ENCODE measurements around the gene TEX30. TPM values are rescaled to one million over a fixed set of nuclear protein-coding genes. Genes with fewer than 3 reads are reported as not detected.

Gene TEX30
- total RNA-seq, 2 experiments from 2014 or later: 21.5 to 25.8 TPM

- H3K4me3 Mint-ChIP-seq: peak overlapping the region; percentile 30
- H3K27me3 Mint-ChIP-seq: no peaks in the 10 kb centered on the region
- intact Hi-C loops (cut with DNase I, micrococcal nuclease): loop anchor here (1.0 to 10.0 kb wide), 2 partner anchors 19 to 385 kb away; partner anchors contain the start of gene POGLUT2 (in 1 of the 2)
- peaks cover 6% of the 10 kb centered on the region for H3K9me3 Mint-ChIP-seq (ENCODE audit: low read depth)
- ATAC-seq: peak; percentile 87
- ChIA-PET CTCF (interaction anchor here (1.0 kb wide), 1 partner anchor 20 kb away, joined by 3 read pairs; no protein-coding TSS in a partner anchor), POLR2A (no interaction called here)
- H3K36me3 Mint-ChIP-seq (ENCODE audit: low read depth): peaks cover 19% of the 10 kb centered on the region
- peak; percentile 40 for DNase-seq
- H3K4me1 Mint-ChIP-seq: peaks cover 30% of the 10 kb centered on the region
- peak overlapping the region; percentile 90 for H3K27ac Mint-ChIP-seq
Observed at GRCh38 chr13:102779436-102780159, 6.0 kb upstream of the TEX30 start.

DNA sequence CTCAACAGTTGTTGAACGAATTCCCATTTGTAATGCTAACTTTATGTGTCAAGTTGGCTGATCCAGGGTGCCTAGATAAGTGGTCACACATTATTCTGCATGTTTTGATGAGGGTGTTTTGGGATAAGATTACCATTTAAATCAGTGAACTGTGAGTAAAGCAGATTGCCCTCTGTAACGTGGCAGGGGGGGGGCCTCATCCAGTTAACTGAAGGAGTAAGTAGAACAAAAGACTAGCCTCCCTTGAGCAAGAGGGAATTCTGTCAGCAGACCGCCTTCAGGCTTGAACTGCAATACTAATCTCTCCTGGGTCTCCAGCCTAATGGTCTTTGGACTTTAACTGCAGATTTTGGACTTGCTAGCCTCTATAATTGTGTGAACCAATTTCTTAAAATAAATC is 4.2 kb upstream of the TEX30 start:
- H3K4me1 Mint-ChIP-seq: peaks cover 40% of the 10 kb centered on the region
- H3K4me3 Mint-ChIP-seq: no peak overlapping the region
- CTCF ChIA-PET: no interaction called here
- H3K9me3 Mint-ChIP-seq (ENCODE audit: low read depth): peaks cover 6% of the 10 kb centered on the region
- no peak for DNase-seq
- no peaks in the 10 kb centered on the region for H3K27me3 Mint-ChIP-seq
- no peak overlapping the region for H3K27ac Mint-ChIP-seq
- POLR2A ChIA-PET: no interaction called here
- peaks cover 19% of the 10 kb centered on the region for H3K36me3 Mint-ChIP-seq (ENCODE audit: low read depth)
- intact Hi-C loops (cut with DNase I, micrococcal nuclease): loop anchor here in 1 of 2 experiments (10.0 kb wide), 1 partner anchor 383 kb away; no protein-coding TSS in a partner anchor
- ATAC-seq: no peak

DNA sequence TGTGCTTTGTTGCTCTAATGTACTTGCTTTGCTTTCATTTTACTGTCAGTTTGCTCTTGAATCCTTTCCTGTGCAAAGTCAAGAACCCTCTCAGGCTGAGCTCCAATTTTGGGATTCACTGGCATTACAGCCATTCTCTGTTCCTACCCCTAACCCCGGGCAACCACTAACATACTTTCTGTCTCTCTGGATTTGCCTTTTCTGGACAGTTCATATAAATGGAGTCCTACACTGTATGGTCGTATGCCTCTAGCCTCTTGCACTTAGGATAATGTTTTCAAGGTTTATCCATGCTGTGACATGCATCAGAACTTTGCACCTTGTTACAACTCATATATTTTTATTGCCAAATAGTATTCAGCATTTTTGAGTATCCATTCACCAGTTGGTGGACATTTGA is 2.7 kb upstream of the TEX30 start:
- CTCF ChIA-PET: no interaction called here
- intact Hi-C loops (cut with DNase I, micrococcal nuclease): loop anchor here in 1 of 2 experiments (10.0 kb wide), 1 partner anchor 381 kb away; no protein-coding TSS in a partner anchor
- peaks cover 13% of the 10 kb centered on the region for H3K36me3 Mint-ChIP-seq (ENCODE audit: low read depth)
- peaks cover 6% of the 10 kb centered on the region for H3K9me3 Mint-ChIP-seq (ENCODE audit: low read depth)
- no peak overlapping the region for H3K4me3 Mint-ChIP-seq
- POLR2A ChIA-PET: no interaction called here
- H3K4me1 Mint-ChIP-seq: peaks cover 54% of the 10 kb centered on the region
- DNase-seq (no peak), ATAC-seq (no peak)
- H3K27ac Mint-ChIP-seq: no peak overlapping the region
- H3K27me3 Mint-ChIP-seq: no peaks in the 10 kb centered on the region

- intact Hi-C loops (cut with DNase I, micrococcal nuclease): loop anchor here in 1 of 2 experiments (5.0 to 10.0 kb wide), 2 partner anchors 93 to 380 kb away; no protein-coding TSS in a partner anchor
- H3K36me3 Mint-ChIP-seq (ENCODE audit: low read depth): peaks cover 7% of the 10 kb centered on the region
- H3K9me3 Mint-ChIP-seq (ENCODE audit: low read depth): no peaks in the 10 kb centered on the region
- H3K27ac Mint-ChIP-seq: peak overlapping the region; percentile 93
- ATAC-seq: no peak
- H3K27me3 Mint-ChIP-seq: no peaks in the 10 kb centered on the region
- POLR2A ChIA-PET: interaction anchor here (2.2 kb wide), 1 partner anchor 71 kb away, joined by 7 read pairs; the partner anchor contains the start of gene ERCC5
- CTCF ChIA-PET: interaction anchor here (0.6 to 1.4 kb wide), 6 partner anchors 10 to 1286 kb away, joined by 3 to 4 read pairs (median 3); no protein-coding TSS in a partner anchor
- H3K4me3 Mint-ChIP-seq: peak overlapping the region; percentile 73
- H3K4me1 Mint-ChIP-seq: peaks cover 56% of the 10 kb centered on the region
- no peak for DNase-seq
Observed at GRCh38 chr13:102774591-102775520, 1.3 kb upstream of the TEX30 start.

DNA sequence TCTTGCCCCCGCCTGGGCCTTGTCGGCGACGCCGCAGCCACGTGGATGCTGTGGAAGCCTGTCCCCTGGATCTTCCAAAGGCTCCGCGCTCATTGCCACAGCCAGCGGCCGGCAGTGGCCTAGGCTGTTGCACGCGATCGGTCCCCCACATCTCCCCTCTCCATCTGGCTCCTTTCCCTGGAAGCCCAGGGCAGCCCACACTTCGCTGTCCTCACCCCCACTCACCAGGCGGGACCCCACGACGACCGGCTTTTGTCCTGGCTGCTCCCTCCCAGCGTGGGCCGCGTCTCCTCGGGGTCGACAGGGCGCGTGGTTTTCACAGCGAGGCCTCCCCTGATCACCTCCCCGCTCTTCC is 605 bp upstream of the TEX30 start:
- intact Hi-C loops (cut with DNase I, micrococcal nuclease): loop anchor here in 1 of 2 experiments (5.0 to 10.0 kb wide), 2 partner anchors 92 to 379 kb away; no protein-coding TSS in a partner anchor
- ChIA-PET POLR2A (interaction anchor here (1.2 to 2.2 kb wide), 3 partner anchors 71 to 178 kb away, joined by 5 to 11 read pairs (median 7); partner anchors contain the start of genes ERCC5 and TPP2), CTCF (interaction anchor here (0.7 to 1.4 kb wide), 7 partner anchors 11 to 183 kb away, joined by 3 to 4 read pairs (median 3); no protein-coding TSS in a partner anchor)
- Mint-ChIP-seq H3K4me1 (peaks cover 51% of the 10 kb centered on the region), H3K27ac (peak overlapping the region; percentile 93), H3K9me3 (ENCODE audit: low read depth) (no peaks in the 10 kb centered on the region), H3K36me3 (ENCODE audit: low read depth) (peaks cover 7% of the 10 kb centered on the region), H3K27me3 (no peaks in the 10 kb centered on the region), H3K4me3 (peak overlapping the region; percentile 73)
- DNase-seq (no peak), ATAC-seq (peak; percentile 1)

DNA sequence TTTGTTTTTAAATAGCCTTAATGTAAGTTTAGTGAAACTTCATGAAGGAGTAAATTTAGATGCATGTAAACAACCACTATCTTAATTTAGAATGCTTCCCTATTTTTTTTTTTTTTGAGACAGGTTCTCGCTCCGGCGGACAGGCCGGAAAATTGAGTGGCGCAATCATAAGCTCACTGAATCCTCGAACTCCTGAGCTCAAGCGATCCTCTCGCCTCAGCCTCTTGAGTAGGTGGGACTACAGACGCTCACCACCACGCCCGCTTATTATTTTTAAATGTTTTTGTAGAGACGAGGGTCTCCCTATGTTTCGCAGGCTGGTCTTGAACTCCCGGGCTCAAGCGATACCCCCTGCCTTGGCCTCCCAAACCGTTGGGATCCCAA is 1.6 kb downstream of the TEX30 start:
- DNase-seq (no peak), ATAC-seq (no peak)
- H3K36me3 Mint-ChIP-seq (ENCODE audit: low read depth): peaks cover 8% of the 10 kb centered on the region
- no peaks in the 10 kb centered on the region for H3K27me3 Mint-ChIP-seq
- intact Hi-C loops (cut with DNase I, micrococcal nuclease): loop anchor here (2.0 to 10.0 kb wide), 3 partner anchors 90 to 377 kb away; no protein-coding TSS in a partner anchor
- POLR2A ChIA-PET: no interaction called here
- H3K4me1 Mint-ChIP-seq: peaks cover 48% of the 10 kb centered on the region
- no peak overlapping the region for H3K27ac Mint-ChIP-seq
- no peaks in the 10 kb centered on the region for H3K9me3 Mint-ChIP-seq (ENCODE audit: low read depth)
- peak overlapping the region; percentile 73 for H3K4me3 Mint-ChIP-seq
- CTCF ChIA-PET: interaction anchor here (0.6 to 1.3 kb wide), 3 partner anchors 29 to 76 kb away, joined by 3 to 4 read pairs (median 4); no protein-coding TSS in a partner anchor

- no peak for DNase-seq
- peaks cover 48% of the 10 kb centered on the region for H3K4me1 Mint-ChIP-seq
- CTCF ChIA-PET: interaction anchor here (0.6 to 1.3 kb wide), 3 partner anchors 29 to 76 kb away, joined by 3 to 4 read pairs (median 4); no protein-coding TSS in a partner anchor
- H3K36me3 Mint-ChIP-seq (ENCODE audit: low read depth): peaks cover 14% of the 10 kb centered on the region
- POLR2A ChIA-PET: no interaction called here
- peak overlapping the region; percentile 73 for H3K4me3 Mint-ChIP-seq
- ATAC-seq: no peak
- no peaks in the 10 kb centered on the region for H3K9me3 Mint-ChIP-seq (ENCODE audit: low read depth)
- H3K27ac Mint-ChIP-seq: no peak overlapping the region
- intact Hi-C loops (cut with DNase I, micrococcal nuclease): loop anchor here (2.0 to 10.0 kb wide), 3 partner anchors 89 to 377 kb away; no protein-coding TSS in a partner anchor
- H3K27me3 Mint-ChIP-seq: no peaks in the 10 kb centered on the region
Observed at GRCh38 chr13:102771298-102772041, 2.1 kb downstream of the TEX30 start.

DNA sequence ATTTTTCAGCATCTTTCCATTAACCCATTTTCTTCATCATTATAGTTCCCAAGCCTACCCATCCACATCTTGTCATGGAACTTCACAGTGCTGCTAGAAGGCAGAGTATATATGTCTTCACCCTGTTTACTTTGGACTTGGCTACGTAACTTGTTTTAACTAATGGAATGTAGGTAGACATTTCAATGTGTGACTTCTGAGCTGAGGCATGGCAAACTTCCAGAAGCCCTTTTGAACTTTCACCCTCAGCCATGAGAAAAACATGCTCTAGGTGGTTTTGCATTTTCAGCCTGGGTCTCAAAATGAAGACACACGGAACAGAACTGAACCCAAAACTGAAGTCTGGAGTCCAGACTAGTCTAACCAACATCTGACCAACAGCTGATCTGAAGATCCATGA is 3.2 kb downstream of the TEX30 start:
- ATAC-seq: no peak
- peaks cover 16% of the 10 kb centered on the region for H3K36me3 Mint-ChIP-seq (ENCODE audit: low read depth)
- no peaks in the 10 kb centered on the region for H3K27me3 Mint-ChIP-seq
- ChIA-PET CTCF (no interaction called here), POLR2A (no interaction called here)
- no peaks in the 10 kb centered on the region for H3K9me3 Mint-ChIP-seq (ENCODE audit: low read depth)
- DNase-seq: no peak
- no peak overlapping the region for H3K27ac Mint-ChIP-seq
- no peak overlapping the region for H3K4me3 Mint-ChIP-seq
- intact Hi-C loops (cut with DNase I, micrococcal nuclease): loop anchor here in 1 of 2 experiments (5.0 to 10.0 kb wide), 2 partner anchors 88 to 376 kb away; no protein-coding TSS in a partner anchor
- peaks cover 48% of the 10 kb centered on the region for H3K4me1 Mint-ChIP-seq

GRCh38 chr13:102769679-102770078 is 3.9 kb downstream of the TEX30 start:
- POLR2A ChIA-PET: no interaction called here
- no peak for DNase-seq
- Mint-ChIP-seq H3K27me3 (no peaks in the 10 kb centered on the region), H3K9me3 (ENCODE audit: low read depth) (no peaks in the 10 kb centered on the region), H3K4me1 (peaks cover 44% of the 10 kb centered on the region), H3K27ac (no peak overlapping the region), H3K4me3 (no peak overlapping the region), H3K36me3 (ENCODE audit: low read depth) (peaks cover 17% of the 10 kb centered on the region)
- ATAC-seq: no peak
- CTCF ChIA-PET: interaction anchor here (0.9 to 1.5 kb wide), 2 partner anchors 39 to 188 kb away, joined by 3 read pairs; no protein-coding TSS in a partner anchor
- intact Hi-C loops (cut with DNase I, micrococcal nuclease): loop anchor here in 1 of 2 experiments (5.0 to 10.0 kb wide), 2 partner anchors 87 to 375 kb away; no protein-coding TSS in a partner anchor

DNA sequence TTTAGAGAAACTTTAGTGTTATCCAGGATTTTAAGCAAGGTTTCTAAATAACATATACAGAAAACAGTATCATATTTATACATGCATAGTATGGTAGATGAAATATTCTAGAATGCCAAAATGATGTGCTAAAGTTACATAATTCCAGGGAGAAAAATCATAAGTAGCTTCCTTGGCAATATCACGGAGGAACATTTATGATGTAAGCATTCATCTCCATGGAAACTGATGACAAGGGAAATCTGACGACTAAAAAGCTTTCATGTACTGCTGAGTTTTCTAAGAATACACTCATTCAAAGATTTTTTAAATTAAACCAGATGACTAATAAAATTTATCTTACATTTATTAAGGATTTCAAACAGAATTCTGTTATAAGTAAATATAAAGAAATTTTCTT is 4.7 kb downstream of the TEX30 start:
- peaks cover 17% of the 10 kb centered on the region for H3K36me3 Mint-ChIP-seq (ENCODE audit: low read depth)
- no peaks in the 10 kb centered on the region for H3K27me3 Mint-ChIP-seq
- ATAC-seq (no peak), DNase-seq (no peak)
- H3K4me1 Mint-ChIP-seq: peaks cover 36% of the 10 kb centered on the region
- no peak overlapping the region for H3K27ac Mint-ChIP-seq
- ChIA-PET POLR2A (no interaction called here), CTCF (interaction anchor here (0.7 to 1.5 kb wide), 3 partner anchors 39 to 1991 kb away, joined by 3 to 4 read pairs (median 3); no protein-coding TSS in a partner anchor)
- no peaks in the 10 kb centered on the region for H3K9me3 Mint-ChIP-seq (ENCODE audit: low read depth)
- H3K4me3 Mint-ChIP-seq: no peak overlapping the region
- intact Hi-C loops (cut with DNase I, micrococcal nuclease): no loop called here

Measured in activated CD4-positive, alpha-beta T cell treated with anti-CD3 and anti-CD28 coated beads for 36 hours (primary cell).